ENCODE measurements around the gene HIP1R. TPM values are rescaled to one million over a fixed set of nuclear protein-coding genes. Genes with fewer than 3 reads are reported as not detected.

The HIP1R gene
- total and polyA plus RNA-seq, 8 donors: 52.1 to 395 (median 89.8) TPM

DNA sequence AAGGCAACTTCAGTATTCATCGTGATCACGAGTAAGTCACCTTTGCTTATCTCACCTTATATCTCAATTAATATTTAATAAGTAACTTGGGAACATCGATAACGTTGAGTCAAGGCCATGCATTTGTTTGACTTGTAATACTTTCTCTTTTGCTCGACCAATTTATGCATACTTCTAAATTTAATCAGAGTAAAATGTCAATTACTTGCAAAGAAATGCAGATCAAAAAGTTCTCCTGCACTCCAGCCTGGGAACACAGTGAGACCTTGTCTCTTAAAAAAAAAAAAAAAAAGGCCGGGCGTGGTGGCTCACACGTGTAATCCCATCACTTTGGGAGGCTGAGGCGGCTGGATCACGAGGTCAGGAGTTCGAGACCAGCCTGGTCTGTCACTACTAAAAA lies 11.8 kb upstream of the HIP1R start:
- no peaks in the 10 kb centered on the region for H3K36me3 ChIP-seq
- intact Hi-C loops (cut with DNase I; ENCODE audit: low total_unique reads): no loop called here
- H3K4me1 ChIP-seq: peaks cover 4 to 34% (median 22%) of the 10 kb centered on the region in 4 donors
- TF ChIP-seq, protein P1, sequence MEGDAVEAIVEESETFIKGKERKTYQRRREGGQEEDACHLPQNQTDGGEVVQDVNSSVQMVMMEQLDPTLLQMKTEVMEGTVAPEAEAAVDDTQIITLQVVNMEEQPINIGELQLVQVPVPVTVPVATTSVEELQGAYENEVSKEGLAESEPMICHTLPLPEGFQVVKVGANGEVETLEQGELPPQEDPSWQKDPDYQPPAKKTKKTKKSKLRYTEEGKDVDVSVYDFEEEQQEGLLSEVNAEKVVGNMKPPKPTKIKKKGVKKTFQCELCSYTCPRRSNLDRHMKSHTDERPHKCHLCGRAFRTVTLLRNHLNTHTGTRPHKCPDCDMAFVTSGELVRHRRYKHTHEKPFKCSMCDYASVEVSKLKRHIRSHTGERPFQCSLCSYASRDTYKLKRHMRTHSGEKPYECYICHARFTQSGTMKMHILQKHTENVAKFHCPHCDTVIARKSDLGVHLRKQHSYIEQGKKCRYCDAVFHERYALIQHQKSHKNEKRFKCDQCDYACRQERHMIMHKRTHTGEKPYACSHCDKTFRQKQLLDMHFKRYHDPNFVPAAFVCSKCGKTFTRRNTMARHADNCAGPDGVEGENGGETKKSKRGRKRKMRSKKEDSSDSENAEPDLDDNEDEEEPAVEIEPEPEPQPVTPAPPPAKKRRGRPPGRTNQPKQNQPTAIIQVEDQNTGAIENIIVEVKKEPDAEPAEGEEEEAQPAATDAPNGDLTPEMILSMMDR (IDR thresholded peaks at IDR 0.05): no peak
- TF ChIP-seq POLR2AphosphoS5 (IDR thresholded peaks at IDR 0.05): peak in 2 of 3 donors; percentile 36 to 42
- no peaks in the 10 kb centered on the region for H3K9me3 ChIP-seq
- 28 to 60% (median 46%) methylated on average over 11 of the region's 11 CpGs for WGBS, 5 donors
- peak overlapping the region; percentile 49 to 86 (median 79) for H3K27ac ChIP-seq
- H3K4me3 ChIP-seq: no peak overlapping the region
- no peaks in the 10 kb centered on the region for H3K27me3 ChIP-seq
- no peak for DNase-seq

DNA sequence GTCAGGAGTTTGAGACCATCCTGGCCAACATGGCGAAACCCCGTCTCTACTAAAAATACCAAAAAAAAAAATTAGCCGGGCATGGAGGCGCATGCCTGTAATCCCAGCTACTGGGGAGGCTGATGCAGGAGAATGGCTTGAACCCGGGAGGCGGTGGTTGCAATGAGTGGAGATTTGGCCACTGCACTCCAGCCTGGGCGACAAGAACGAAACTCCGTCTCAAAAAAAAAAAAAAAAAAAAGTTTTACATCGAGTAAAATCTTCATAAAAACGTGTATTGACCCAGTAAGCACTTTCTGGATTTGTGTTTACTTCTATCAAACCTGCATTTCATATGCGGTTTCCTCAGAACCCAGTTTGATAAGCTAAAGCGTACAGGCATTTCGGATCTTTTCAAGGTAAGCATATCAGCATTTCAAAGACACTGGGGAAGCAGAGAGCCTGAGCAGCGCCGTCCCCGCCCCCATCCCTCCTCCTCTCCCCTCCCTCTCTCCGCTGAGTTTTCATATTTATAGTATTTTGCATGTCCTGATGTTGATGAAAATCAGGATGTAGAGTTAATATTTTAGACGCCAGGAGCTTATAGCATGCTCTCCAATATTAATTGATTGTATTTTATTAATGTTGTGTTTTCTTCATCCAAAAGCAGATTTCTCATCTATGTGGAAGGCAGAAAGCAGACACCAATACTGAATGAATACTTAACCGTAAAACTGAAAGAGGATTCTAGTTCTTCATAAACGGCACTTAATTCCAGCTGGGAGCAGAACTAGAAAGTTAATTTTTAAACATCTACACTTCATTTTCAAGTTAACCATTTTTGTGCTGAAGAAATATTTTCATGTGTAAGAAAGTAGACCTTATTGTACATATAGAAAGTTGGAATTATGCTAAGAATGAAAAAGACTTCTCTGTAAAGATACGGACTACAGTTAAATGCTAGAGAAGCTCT lies 9.2 kb upstream of the HIP1R start:
- peak overlapping the region; percentile 16 to 38 (median 30) for H3K4me3 ChIP-seq
- H3K36me3 ChIP-seq: no peaks in the 10 kb centered on the region
- TF ChIP-seq POLR2A (IDR thresholded peaks at IDR 0.05) (no peak), POLR2AphosphoS5 (IDR thresholded peaks at IDR 0.05) (peak in 1 of 3 donors; percentile 29)
- 12 to 23% (median 15%) methylated on average over 22 of the region's 22 CpGs for WGBS, 5 donors
- DNase-seq: peak in 1 of 2 donors; percentile 66
- no peaks in the 10 kb centered on the region for H3K9me3 ChIP-seq
- no peaks in the 10 kb centered on the region for H3K27me3 ChIP-seq
- peaks cover 4 to 34% (median 22%) of the 10 kb centered on the region in 4 donors for H3K4me1 ChIP-seq
- H3K27ac ChIP-seq: peak overlapping the region; percentile 61 to 91 (median 78)
- intact Hi-C loops (cut with DNase I; ENCODE audit: low total_unique reads): no loop called here

DNA sequence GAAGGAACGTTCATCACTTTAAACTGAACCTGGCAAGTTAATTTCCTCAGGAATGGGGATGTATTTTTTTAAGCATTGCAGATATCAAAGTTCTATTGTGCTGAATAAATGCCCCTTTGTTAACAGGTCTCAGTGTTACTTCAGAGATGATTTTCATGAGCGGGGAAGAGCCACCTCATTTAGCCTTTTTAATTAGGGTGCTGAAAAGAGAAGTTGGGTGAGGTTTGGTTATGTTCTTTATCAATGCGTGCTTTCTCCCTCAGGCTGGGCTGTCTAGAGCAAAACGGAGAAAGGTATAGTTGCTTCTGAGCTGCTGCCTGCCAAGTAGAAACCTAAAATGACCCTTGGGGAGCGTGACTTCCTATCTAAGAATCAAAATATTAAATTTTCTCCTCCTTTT lies 8.0 kb upstream of the HIP1R start:
- peaks cover 4 to 40% (median 20%) of the 10 kb centered on the region in 4 donors for H3K4me1 ChIP-seq
- WGBS, 5 donors: 19 to 31% (median 29%) methylated on average over 5 of the region's 5 CpGs
- H3K4me3 ChIP-seq: no peak overlapping the region
- DNase-seq: no peak
- no peaks in the 10 kb centered on the region for H3K9me3 ChIP-seq
- intact Hi-C loops (cut with DNase I; ENCODE audit: low total_unique reads): no loop called here
- H3K36me3 ChIP-seq: no peaks in the 10 kb centered on the region
- TF ChIP-seq, protein P1 (IDR thresholded peaks at IDR 0.05): no peak
- no peak for TF ChIP-seq POLR2A (IDR thresholded peaks at IDR 0.05)
- TF ChIP-seq EP300 (IDR thresholded peaks at IDR 0.05): no peak
- TF ChIP-seq POLR2AphosphoS5 (IDR thresholded peaks at IDR 0.05): no peak
- no peaks in the 10 kb centered on the region for H3K27me3 ChIP-seq
- H3K27ac ChIP-seq: peak overlapping the region; percentile 61 to 86 (median 66)

DNA sequence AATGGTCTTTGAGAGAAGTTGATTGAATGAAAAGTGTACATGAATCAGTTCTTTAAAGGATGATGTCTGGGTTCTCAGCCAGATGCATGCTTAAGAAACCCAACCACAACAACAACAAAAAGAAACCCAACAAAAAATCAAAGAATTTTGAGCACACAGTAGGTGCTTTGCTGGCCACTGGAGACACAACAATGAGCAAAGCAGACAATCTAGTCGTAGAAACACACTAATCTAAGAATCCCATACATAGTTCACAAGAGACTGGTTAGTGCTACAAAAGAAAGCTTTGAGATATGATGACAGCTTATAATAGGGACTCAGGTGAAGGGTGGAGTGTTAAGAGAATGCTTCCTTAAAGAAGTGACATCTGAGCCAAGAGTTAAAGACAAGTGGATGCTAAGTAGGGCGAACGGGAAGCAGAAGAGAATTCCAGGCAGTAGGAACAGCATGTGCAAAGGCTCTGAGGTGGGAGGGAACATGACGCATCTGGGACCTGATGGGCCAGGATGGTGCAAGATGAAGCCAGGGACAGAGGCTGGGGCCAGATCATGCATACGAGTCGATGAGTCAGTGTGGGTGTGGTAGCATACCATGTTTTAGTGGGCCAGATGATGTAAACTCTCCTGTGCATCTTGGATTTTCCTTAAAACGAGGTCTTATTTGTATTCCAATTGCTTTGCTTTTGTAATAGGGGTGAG lies 4.6 kb upstream of the HIP1R start:
- no peaks in the 10 kb centered on the region for H3K27me3 ChIP-seq
- peaks cover 3 to 42% (median 25%) of the 10 kb centered on the region in 4 donors for H3K4me1 ChIP-seq
- no peaks in the 10 kb centered on the region for H3K36me3 ChIP-seq
- no peaks in the 10 kb centered on the region for H3K9me3 ChIP-seq
- H3K4me3 ChIP-seq: no peak overlapping the region
- intact Hi-C loops (cut with DNase I; ENCODE audit: low total_unique reads): no loop called here
- WGBS, 5 donors: 67 to 72% (median 68%) methylated on average over 7 of the region's 7 CpGs
- no peak for DNase-seq
- no peak overlapping the region for H3K27ac ChIP-seq
- TF ChIP-seq, protein P1 (IDR thresholded peaks at IDR 0.05): no peak
- TF ChIP-seq POLR2AphosphoS5 (IDR thresholded peaks at IDR 0.05): no peak
- TF ChIP-seq EP300 (IDR thresholded peaks at IDR 0.05): no peak
- TF ChIP-seq POLR2A (IDR thresholded peaks at IDR 0.05): no peak
